ENCODE measurements around the gene STAC.

STAC gene

GRCh38 chr3:36487616-36488015, 107.3 kb downstream of the STAC start:
- in situ Hi-C loops (cut with MboI; ENCODE audit: low sequenced_read_pairs, unreplicated experiment) = no loop called here
- DNase-seq (ENCODE audit: low spot score) = no peak

GRCh38 chr3:36488077-36488789, 107.9 kb downstream of the STAC start:
- in situ Hi-C loops (cut with MboI; ENCODE audit: low sequenced_read_pairs, unreplicated experiment) = no loop called here
- DNase-seq (ENCODE audit: low spot score) = no peak
- TF ChIP-seq, protein P1, sequence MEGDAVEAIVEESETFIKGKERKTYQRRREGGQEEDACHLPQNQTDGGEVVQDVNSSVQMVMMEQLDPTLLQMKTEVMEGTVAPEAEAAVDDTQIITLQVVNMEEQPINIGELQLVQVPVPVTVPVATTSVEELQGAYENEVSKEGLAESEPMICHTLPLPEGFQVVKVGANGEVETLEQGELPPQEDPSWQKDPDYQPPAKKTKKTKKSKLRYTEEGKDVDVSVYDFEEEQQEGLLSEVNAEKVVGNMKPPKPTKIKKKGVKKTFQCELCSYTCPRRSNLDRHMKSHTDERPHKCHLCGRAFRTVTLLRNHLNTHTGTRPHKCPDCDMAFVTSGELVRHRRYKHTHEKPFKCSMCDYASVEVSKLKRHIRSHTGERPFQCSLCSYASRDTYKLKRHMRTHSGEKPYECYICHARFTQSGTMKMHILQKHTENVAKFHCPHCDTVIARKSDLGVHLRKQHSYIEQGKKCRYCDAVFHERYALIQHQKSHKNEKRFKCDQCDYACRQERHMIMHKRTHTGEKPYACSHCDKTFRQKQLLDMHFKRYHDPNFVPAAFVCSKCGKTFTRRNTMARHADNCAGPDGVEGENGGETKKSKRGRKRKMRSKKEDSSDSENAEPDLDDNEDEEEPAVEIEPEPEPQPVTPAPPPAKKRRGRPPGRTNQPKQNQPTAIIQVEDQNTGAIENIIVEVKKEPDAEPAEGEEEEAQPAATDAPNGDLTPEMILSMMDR (IDR thresholded peaks at IDR 0.05; ENCODE audit: borderline replicate concordance, control extremely low read depth, extremely low read depth, insufficient read depth, missing control alignments) = no peak

More at GRCh38 chr3:36487616-36488015, 107.3 kb downstream of the STAC start:
- TF ChIP-seq, protein P1 (IDR thresholded peaks at IDR 0.05; ENCODE audit: borderline replicate concordance, control extremely low read depth, extremely low read depth, insufficient read depth, missing control alignments) = no peak

DNA sequence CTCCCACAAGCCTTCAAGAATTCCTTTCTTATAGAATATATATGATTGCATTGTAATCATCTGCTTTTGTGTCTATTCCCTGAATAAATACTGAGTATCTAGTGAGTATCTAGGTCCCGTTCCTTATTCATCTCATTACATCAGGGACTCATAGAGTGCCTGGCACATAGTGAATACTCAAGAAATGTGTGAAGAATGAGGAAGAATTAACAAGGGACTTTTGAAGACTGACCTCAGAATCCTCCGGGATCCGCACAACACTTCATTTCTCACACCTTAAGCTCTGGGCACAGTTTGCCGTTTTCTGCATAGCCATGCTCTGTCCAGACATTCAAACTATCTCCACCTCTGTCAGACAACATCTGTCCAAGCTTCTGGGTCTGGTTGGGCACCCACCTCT, 108.8 kb downstream of the STAC start:
- TF ChIP-seq, protein P1 (IDR thresholded peaks at IDR 0.05; ENCODE audit: borderline replicate concordance, control extremely low read depth, extremely low read depth, insufficient read depth, missing control alignments) = no peak
- no peak for DNase-seq (ENCODE audit: low spot score)
- in situ Hi-C loops (cut with MboI; ENCODE audit: low sequenced_read_pairs, unreplicated experiment) = no loop called here

GRCh38 chr3:36489679-36490425, 109.5 kb downstream of the STAC start:
- no peak for DNase-seq (ENCODE audit: low spot score)
- TF ChIP-seq, protein P1 (IDR thresholded peaks at IDR 0.05; ENCODE audit: borderline replicate concordance, control extremely low read depth, extremely low read depth, insufficient read depth, missing control alignments) = no peak
- in situ Hi-C loops (cut with MboI; ENCODE audit: low sequenced_read_pairs, unreplicated experiment) = no loop called here

- TF ChIP-seq, protein P1 (IDR thresholded peaks at IDR 0.05; ENCODE audit: borderline replicate concordance, control extremely low read depth, extremely low read depth, insufficient read depth, missing control alignments) = no peak
- in situ Hi-C loops (cut with MboI; ENCODE audit: low sequenced_read_pairs, unreplicated experiment) = no loop called here
- DNase-seq (ENCODE audit: low spot score) = no peak
Measured at GRCh38 chr3:36493051-36493450, 112.7 kb downstream of the STAC start.

DNA sequence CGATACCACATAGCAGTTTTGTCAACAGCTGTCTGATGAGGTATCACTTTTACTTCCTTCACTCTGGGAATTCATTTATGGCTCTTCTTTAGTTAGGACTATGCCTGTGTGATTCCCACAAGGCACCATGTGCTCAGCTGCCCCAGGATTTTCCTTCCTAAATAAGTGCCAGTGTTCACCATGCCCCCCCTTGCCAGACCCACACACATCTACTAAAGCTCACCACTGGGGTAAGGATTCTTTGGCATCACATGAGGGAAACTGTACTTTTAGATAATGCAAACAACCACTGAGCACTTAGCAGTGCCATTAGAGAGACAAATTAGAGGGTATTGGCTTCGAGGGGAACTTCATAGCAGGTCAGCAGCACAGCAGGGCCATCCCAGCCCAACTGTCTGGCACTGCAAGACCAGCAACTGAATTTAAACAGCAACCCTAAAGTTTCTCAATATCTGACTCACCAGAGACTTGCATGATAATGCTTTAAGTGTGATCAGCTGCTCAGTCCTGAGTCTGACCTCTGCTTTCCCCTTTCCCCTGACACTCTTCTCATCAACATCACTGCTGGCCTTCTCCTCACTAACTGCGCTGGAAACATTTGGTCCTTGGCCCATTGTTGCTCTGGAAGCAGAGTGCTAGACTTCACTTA, 114.3 kb downstream of the STAC start:
- no peak for DNase-seq (ENCODE audit: low spot score)
- in situ Hi-C loops (cut with MboI; ENCODE audit: low sequenced_read_pairs, unreplicated experiment) = no loop called here
- TF ChIP-seq, protein P1 (IDR thresholded peaks at IDR 0.05; ENCODE audit: borderline replicate concordance, control extremely low read depth, extremely low read depth, insufficient read depth, missing control alignments) = no peak
